Cortex of kidney (tissue), 1 donor: Measurements from ENCODE around the gene UNC5A.

ENCODE experiments used
- DNase-seq: peaks from one replicate; lab custom pipeline; 2025; lab: John Stamatoyannopoulos, UW

UNC5A gene

GRCh38 chr5:176810081-176810597 is at the start of gene UNC5A:
TSS of gene UNC5A (plus strand) at chr5:176810559. CDS start at chr5:176810751, 192 bp downstream.
- no peak for DNase-seq

- no peak for DNase-seq
Measured at GRCh38 chr5:176761755-176762154, 48.6 kb upstream of the UNC5A start.

GRCh38 chr5:176762489-176762888 is 47.9 kb upstream of the UNC5A start:
- no peak for DNase-seq

- DNase-seq = no peak
Measured at GRCh38 chr5:176765687-176766086, 44.7 kb upstream of the UNC5A start.

GRCh38 chr5:176768174-176768970 is 42.0 kb upstream of the UNC5A start:
- no peak for DNase-seq

- no peak for DNase-seq
Measured at GRCh38 chr5:176769911-176770310, 40.4 kb upstream of the UNC5A start.

GRCh38 chr5:176770431-176770830 is 39.9 kb upstream of the UNC5A start:
- DNase-seq = no peak

- DNase-seq = no peak
Measured at GRCh38 chr5:176771102-176771845, 39.1 kb upstream of the UNC5A start.

- no peak for DNase-seq
Measured at GRCh38 chr5:176772271-176773210, 37.8 kb upstream of the UNC5A start.

GRCh38 chr5:176773408-176774035 is 36.8 kb upstream of the UNC5A start:
- DNase-seq = no peak

- no peak for DNase-seq
Measured at GRCh38 chr5:176774216-176775171, 35.9 kb upstream of the UNC5A start.

- DNase-seq = no peak
Measured at GRCh38 chr5:176775409-176775808, 35.0 kb upstream of the UNC5A start.

- no peak for DNase-seq
Measured at GRCh38 chr5:176776141-176776865, 34.1 kb upstream of the UNC5A start.

- DNase-seq = no peak
Measured at GRCh38 chr5:176776916-176777315, 33.4 kb upstream of the UNC5A start.

- no peak for DNase-seq
Measured at GRCh38 chr5:176778921-176779465, 31.4 kb upstream of the UNC5A start.

- DNase-seq = no peak
Measured at GRCh38 chr5:176779537-176779936, 30.8 kb upstream of the UNC5A start.

- no peak for DNase-seq
Measured at GRCh38 chr5:176780176-176781053, 29.9 kb upstream of the UNC5A start.

GRCh38 chr5:176781054-176781375 is 29.3 kb upstream of the UNC5A start:
- no peak for DNase-seq
